Cardiac fibroblast (primary cell): Measurements from ENCODE around the gene DENND2A.
"Not testable (repeated sequence)": the region's sequence is repeated elsewhere in the genome, so short reads cannot be mapped to it uniquely, and the experiment has no call there.

ENCODE experiments used
- DNase-seq, 2 donors: peaks; one replicate each; pipeline versions ENCODE4 v3.0.0 to v3.0.0-alpha.2; 2010; ENCODE audit warnings: low read depth in 2 of 2
- H3K4me3 ChIP-seq, 2 donors: replicated peaks in 1 of 2; 1 replicate in 1 of 2; 2 replicates in 1 of 2; pipeline ENCODE4 v1.5.1; 2011; ENCODE audit warnings: low read depth in 2 of 2, low read length in 2 of 2, mild to moderate bottlenecking in 2 of 2, moderate library complexity in 1 of 2
- TF ChIP-seq, protein P1 (sequence below): IDR thresholded peaks from one replicate; pipeline ENCODE4 v1.5.1; 2011; ENCODE audit warnings: low read depth, mild to moderate bottlenecking, low read length, inconsistent platforms

DENND2A gene

DNA sequence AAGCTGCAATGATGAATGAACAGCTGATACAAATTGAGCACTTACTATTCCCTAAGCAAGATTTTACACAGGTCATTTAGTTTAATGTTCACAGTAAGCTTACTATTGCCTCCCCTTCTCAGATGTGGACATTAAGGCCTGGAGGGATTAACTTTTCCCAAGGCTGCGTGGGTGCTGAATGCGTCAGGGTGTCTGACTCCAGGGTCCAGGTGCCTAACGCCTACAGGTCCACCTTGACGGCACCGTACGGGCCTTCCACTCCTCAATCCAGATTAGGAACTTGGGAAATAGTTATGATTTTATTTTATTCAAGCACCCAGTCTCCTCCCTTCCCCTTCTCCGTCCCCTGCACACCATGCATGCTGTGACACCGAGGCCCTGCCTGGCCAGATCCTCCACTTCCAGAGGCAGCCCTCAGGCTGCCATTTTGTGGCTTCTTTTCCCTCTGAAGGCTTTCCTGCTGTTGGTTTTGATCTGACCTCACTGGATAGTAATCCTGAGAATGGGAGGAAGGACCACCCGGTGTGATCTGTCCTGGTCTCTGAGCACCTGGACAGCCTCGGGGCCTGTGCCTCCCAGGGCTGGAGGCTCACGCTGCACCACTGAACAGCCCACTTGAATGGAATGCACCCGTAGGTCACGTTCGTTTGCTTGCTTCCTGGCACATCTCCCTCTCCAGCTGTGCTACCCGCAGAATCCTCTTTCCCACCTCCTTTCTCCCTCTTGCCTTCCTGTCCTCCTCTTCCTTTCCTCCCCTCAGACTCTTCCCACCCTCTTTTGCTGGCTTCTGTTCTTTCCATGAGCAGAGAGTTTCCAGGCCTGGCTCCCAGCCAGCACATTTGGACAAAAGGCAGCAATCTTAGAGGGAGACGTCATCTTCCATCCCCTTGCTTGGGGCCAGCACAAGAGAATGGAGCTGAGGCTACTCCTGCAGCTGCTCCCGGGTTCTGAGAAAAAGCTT is 14.4 kb downstream of the DENND2A start:
- H3K4me3 ChIP-seq, result no peak overlapping the region
- TF ChIP-seq, protein P1, sequence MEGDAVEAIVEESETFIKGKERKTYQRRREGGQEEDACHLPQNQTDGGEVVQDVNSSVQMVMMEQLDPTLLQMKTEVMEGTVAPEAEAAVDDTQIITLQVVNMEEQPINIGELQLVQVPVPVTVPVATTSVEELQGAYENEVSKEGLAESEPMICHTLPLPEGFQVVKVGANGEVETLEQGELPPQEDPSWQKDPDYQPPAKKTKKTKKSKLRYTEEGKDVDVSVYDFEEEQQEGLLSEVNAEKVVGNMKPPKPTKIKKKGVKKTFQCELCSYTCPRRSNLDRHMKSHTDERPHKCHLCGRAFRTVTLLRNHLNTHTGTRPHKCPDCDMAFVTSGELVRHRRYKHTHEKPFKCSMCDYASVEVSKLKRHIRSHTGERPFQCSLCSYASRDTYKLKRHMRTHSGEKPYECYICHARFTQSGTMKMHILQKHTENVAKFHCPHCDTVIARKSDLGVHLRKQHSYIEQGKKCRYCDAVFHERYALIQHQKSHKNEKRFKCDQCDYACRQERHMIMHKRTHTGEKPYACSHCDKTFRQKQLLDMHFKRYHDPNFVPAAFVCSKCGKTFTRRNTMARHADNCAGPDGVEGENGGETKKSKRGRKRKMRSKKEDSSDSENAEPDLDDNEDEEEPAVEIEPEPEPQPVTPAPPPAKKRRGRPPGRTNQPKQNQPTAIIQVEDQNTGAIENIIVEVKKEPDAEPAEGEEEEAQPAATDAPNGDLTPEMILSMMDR, result no peak
- peak; percentile 97 to 98 for DNase-seq

DNA sequence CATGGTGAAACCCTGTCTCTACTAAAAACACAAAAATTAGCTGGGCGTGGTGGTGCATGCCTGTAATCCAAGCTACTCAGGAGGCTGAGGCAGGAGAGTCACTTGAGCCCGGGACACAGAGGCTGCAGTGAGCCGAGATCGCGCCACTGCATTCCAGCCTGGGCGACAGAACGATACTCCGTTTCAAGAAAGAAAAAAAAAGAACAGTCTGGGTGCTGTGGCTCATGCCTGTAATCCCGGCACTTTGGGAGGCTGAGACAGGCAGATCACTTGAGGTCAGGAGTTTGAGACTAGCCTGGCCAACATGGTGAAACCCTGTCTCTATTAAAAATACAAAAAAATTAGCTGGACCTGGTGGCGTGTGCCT is 15.4 kb downstream of the DENND2A start:
- DNase-seq, H3K4me3 ChIP-seq: not testable (repeated sequence)

DNA sequence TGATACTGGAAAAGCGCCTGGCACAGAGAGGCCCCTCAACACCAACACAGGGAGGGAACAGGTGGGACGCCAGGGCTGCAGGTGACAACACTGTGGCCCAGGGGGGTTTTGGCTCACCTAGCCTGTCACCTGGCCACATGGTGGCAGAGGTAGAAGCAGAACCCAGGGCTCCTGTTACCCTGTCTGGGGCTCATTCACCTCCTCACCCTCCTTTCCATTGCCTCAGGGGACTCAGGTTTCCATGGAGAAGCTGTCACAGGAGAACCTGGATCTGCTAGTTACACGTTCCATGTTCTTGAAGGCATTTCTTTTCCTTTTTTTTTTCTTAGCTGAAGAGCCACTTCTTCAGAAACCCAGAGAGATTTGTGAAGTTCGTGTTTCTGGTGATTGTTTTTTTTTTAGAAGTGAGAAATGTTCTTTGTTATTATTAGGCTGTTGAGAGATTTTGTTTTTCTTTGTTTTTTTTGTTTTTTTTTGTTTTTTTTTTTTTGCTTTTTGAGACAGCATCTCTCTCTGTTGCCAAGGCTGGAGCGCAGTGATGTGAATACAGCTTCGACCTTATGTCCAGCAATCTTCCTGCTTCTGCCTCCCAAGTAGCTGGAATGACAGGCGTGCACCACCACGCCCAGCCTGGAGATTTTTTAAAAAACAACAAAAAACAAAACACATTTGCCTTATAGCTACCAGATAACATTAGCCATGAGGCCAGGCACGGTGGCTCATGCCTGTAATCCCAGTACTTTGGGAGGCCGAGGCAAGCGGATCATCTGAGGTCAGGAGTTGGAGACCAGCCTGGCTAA is 16.0 kb downstream of the DENND2A start:
- TF ChIP-seq, protein P1, result no peak
- DNase-seq, result no peak
- H3K4me3 ChIP-seq, result no peak overlapping the region

DNA sequence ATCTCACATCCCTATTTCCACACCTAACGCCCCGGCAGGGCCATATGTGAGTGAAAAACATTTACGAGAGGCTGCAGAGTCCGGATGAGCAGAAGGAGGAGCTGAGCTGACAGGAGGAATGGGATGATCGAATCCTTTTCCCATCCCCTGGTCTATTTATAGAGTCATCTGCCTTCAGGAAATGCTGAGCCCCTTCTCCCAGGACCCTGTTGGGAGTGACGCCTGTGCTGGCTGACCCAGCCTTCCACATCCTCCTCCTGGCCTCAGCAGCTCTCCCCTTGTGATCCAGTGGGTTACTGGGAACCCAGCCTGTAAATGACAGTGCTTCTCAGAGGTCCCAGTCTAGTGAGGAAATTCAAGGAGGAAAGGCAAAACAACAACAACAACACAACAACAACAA is 16.6 kb downstream of the DENND2A start:
- no peak for DNase-seq
- no peak overlapping the region for H3K4me3 ChIP-seq
- TF ChIP-seq, protein P1, result no peak

DNA sequence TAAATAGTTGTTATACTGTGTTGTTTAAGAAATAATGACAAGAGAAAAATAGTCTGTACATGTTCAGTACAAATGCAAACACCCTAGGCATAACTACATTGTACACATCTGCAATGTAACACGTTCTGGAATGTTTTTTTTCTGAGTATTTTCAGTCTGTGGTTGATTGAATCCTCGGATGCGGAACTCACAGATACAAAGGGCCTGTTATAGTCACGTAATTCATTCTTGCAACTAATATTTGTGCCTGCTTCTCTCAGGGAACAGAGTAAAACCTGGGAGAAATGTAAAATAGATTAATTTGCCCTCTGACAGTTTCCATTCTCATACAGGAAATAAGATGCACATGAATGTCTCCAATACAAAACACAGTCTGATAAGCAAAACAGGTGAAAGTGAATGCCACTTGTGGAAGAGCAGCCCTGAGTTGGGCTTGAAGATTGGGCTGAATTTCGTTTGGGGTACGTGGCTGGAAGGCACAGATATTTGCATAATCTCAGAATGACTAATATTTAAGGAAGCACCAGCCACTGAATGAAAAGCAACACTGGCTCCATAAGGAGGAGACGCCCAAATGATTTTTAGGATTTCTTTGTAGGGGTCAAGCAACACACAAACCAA is 19.1 kb downstream of the DENND2A start:
- H3K4me3 ChIP-seq, result no peak overlapping the region
- peak in 1 of 2 donors; percentile 62 for DNase-seq
- TF ChIP-seq, protein P1, result no peak

DNA sequence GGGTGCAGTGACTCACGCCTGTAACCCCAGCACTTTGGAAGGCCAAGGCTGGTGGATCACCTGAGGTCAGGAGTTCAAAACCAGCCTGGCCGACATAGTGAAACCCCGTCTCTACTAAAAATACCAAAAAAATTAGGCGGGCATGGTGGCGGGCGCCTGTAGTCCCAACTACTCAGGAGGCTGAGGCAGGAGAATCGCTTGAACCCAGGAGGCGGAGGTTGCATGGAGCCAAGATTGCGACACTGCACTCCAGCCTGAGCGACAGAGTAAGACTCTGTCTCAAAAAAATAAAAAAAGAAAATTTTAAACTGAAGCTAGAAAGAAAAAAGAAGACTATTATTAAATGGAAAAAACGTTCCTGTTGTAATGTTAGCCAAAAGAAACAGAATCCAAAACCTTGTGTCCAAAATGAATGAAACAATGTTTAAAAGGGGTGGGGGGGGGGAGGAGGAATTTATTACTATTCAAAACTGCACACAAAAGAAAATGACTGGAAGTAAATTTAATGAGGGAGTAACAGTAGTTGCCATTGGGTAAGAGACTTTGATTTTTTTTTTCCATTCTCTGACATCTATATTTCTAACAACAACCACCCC is 20.6 kb downstream of the DENND2A start:
- not testable (repeated sequence) for H3K4me3 ChIP-seq, DNase-seq

DNA sequence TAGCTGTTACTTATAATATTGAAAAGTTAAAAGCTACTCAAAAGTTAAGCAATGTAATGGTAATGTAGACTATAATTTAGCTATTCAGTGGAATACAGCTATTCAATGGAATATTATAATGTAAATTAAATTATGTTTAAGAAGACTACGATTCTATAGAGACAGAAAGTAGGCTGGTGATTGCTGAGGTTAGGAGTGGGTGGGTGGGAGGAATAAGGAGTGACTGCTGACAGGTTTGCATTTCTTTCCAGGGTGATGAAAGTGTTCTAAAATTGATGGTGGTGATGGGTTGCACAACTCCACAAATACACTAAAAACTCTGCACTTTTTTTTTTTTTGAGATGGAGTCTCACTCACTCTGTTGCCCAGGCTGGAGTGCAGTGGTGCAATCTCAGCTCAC is 21.4 kb downstream of the DENND2A start:
- DNase-seq, result no peak
- TF ChIP-seq, protein P1, result no peak
- no peak overlapping the region for H3K4me3 ChIP-seq
